HG03135 (cell line): ENCODE data around the gene PRPSAP1.
A peak's percentile ranks its signal among the peaks of the same experiment; 100 is the strongest.
"Not testable (repeated sequence)": the region's sequence is repeated elsewhere in the genome, so short reads cannot be mapped to it uniquely, and the experiment has no call there.

Source experiments
- ATAC-seq: cut with Tn5 transposase; IDR thresholded peaks from one replicate; pipeline ENCODE4 v1.9.1; 2021; ENCODE audit warnings: mild to moderate bottlenecking, moderate library complexity; ENCODE audit not compliant: unreplicated experiment

The PRPSAP1 gene

DNA sequence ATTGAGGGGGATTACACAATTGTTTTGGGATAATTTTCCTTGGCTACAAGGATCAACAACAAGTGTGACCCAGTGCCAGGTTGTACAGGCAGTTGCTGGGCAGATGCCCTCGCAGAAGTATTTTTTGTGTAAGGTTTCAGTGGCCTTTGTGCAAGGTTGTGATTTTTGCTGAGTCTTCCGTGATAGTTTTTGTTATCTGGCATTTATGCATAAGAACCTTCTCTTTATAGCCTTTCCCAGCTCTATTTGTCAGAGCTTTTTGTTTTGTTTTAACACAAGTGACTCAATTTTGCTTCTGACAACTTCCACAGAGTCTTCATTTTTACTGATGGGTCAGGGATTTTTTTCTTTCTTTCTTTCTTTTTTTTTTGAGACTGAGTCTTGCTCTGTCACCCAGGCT, 6.7 kb upstream of the PRPSAP1 start:
- no peak for ATAC-seq

DNA sequence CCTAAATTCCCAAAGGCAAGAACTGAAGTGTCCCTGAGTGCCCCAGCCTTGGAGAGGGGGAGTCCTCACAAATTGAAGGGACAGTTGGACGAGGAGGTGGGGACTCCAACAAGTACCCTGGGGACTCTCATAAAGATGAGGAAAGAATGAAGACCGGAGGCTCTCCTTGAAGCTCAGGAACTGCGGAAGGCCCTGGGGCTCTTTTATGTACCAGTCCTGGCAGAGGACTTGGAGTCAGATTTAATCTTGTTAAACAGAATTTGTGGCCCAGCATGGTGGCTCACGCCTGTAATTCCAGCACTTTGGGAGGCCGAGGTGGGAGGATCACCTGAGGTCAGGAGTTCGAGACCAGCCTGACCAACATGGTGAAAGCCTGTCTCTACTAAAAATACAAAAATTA, 6.1 kb upstream of the PRPSAP1 start:
- ATAC-seq, result not testable (repeated sequence)

DNA sequence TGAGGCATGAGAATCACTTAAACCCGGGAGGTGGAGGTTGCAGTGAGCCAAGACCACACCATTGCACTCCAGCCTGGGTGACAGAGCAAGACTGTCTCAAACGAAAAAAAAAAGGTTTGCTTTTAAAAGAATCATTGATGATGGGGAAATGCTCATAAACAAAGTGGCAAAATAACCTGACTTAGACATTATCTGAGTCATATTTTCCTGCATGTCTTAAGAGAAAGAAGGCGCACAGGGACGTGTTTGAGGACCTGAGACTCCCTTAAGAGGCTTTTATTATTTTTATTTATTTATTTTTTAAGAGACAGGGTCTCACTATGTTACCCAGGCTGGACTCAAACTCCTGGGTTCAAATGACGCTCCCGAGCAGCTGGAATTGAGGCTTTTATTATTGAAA, 5.7 kb upstream of the PRPSAP1 start:
- no peak for ATAC-seq

DNA sequence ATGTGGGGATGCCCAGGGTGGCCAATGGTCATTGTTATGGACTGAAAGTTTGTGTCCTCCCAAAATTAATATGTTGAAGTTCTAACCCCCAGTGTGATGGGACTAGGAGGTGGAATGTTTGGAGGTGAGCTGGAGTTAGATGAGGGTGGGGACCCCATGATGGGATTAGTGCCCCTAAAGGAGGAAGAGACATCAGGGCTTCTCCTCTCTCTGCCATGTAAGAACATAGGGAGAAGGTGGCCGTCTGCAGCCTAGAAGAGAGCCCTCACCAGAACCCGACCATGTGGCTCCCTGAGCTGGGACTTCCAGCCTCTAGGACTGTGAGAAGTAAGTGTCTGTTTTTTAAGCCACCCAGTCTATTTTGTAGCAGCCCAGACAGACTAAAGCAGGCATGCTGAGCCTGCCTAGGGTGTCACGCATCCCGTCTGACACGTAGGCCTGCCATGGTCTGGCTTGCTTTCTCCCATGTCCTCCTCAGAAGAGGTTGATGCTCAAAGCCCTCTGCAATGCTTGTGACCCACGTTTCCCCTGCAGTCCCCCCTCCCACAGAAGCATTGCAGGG, 4.0 kb upstream of the PRPSAP1 start:
- ATAC-seq, result no peak

DNA sequence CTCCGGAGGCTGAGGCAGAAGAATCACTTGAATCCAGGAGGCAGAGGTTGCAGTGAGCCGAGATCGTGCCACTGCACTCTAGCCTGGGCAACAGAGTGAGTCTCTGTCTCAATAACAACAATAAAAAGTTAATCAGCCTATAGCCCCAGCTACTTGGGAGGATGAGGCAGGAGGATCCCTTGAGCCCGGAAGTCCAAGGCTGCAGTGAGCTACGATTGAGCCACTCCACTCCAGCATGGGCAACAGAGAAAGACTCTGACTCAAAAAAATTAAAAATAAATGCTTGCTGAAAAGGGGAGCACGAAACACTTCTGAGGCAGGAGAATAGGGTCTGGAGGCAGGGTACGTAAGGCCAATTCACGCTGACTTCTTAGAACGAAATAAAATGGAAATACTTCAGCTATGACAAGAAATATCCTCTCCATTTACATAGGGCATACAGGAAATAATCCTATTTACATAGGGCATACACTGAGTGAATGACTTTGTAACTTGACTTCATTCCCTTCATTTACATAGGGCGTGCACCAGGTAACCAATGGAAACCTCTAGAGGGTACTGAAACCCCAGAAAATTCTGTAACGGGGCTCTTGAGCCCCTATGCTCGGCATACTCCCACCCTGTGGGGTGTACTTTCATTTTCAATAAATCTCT, 3.2 kb upstream of the PRPSAP1 start:
- ATAC-seq, result no peak

DNA sequence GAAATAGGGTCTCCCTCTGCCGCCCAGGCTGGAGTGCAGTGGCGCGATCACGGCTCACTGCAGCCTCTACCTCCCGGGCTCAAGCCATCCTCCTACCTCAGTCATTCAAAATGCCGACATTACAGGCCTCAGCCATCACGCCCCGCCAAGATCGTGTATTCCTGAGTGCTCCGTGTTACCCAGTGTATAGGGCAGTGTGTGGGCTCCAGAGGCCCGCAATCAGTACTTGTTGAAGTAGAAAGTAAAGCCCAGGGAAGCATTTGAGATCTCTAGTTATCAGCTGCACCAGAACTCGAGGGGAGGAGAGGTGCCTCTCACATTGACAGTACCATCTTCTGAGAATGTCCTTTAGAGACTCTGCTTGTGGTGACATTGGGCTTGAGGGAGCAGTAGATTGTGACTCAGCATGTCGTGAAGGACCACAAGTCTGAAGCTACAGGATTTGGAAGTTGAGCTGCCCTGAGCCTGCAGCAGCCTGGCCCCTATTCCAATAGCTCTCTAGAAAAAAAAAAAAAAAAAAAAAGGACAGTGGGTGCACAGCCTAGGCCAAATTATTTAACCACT, 1.1 kb upstream of the PRPSAP1 start:
- ATAC-seq, result no peak

DNA sequence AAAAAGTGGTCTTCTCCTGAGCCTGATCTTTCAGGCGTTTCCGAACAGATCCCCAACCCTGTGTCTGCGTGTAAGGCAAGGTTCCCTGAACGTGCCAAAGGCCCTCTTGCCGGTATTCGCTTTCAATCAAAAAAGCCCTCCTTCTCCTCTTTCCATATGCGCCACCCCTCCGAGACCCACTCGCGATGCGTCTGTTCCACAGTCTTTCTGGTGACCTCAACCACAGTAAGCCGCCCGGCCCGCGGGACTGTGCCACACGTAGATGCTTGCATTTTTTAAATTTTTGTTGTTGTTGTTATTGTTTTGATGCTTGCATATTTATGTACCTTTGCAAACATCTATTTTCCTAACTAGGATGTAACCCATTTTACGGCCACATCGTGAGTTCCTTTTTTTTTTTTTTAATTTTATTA, 607 bp upstream of the PRPSAP1 start:
- ATAC-seq, result peak; percentile 18

DNA sequence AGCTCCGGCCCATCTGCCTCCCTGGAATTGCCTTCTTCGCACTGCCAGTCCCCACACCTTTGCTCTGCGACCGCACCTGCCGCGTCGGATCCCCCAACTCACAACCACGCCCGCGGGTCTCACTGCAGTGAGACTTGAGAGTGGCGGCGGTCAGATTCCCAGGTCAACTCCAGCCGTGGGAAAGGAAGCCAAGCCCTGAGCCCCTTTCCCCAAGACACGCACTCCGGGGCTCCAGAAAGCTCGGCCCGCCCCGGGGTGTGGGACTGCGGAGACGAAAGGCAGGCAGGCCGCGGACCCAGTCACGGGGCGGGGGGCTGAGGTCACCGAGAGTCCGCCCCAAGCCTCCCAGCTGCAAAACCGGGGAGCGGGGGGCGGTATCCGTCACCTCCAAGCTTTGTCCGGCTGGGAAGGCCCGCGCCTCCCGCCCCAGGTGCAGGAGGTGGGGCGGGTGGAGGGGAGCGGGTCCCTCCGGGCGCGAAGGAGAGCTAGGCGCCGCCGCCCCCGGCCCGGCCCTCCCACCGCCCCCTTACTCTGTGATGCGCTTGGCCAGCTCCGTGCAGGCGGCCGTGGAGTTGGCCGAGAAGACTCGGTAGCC, 615 bp downstream of the PRPSAP1 start:
- peak; percentile 6 for ATAC-seq

DNA sequence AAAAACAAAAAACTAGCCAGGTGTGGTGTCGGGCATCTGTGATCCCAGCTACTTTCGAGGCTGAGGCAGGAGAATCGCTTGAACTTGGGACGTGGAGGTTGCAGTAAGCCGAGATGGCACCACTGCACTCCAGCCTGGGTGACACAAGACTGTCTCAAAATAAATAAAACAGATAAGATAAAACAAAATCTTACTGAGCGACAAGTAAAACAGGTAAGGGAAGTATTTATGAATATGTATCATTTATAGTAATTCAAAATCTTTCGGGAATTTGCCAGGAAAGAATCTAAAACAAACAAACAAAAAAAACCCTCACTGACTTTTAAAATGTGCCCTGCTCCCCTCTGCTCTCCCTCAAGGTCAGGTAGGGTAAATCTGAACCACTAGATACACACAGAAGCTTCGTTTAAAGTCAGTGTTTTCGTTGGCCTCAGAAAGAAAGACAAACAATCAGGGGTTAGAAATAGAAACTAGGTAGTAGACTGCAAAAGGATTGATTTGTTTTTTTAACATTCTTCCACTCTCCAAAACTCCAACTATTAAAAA, 2.1 kb downstream of the PRPSAP1 start:
- ATAC-seq, result no peak

DNA sequence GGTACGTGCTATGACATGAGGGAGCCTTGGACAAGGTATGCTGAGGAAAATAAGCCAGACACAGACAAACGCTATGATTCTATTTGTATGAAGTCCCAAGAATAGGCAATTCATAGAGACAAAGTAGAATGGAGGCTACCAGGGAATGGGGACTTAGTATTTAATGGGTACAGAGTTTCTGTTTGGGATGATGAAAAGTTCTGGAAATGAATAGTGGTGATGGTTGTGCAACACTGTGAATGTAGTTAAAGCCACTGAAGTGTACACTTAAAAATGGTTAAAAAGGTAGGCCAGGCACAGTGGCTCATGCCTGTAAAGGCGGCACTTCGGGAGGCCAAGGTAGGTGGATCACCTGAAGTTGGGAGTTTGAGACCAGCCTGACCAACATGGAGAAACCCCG, 3.3 kb downstream of the PRPSAP1 start:
- ATAC-seq, result no peak

DNA sequence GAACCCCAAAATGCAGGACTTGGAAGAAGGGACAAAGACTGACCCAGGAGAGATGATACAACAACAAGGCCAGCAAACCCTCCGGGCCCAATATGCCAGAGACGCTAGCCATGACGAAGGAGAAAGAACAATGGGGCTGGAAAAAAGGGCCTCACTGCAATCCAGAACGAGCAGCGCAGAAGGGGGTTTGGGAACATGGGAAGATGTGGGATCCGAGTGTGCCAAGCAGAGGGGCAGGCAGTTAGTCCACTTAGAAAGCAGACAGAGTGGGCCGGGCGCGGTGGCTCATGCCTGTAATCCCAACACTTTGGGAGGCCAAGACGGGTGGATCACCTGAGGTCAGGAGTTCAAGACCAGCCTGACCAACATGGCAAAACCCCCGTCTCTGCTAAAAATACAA, 6.8 kb downstream of the PRPSAP1 start:
- not testable (repeated sequence) for ATAC-seq

DNA sequence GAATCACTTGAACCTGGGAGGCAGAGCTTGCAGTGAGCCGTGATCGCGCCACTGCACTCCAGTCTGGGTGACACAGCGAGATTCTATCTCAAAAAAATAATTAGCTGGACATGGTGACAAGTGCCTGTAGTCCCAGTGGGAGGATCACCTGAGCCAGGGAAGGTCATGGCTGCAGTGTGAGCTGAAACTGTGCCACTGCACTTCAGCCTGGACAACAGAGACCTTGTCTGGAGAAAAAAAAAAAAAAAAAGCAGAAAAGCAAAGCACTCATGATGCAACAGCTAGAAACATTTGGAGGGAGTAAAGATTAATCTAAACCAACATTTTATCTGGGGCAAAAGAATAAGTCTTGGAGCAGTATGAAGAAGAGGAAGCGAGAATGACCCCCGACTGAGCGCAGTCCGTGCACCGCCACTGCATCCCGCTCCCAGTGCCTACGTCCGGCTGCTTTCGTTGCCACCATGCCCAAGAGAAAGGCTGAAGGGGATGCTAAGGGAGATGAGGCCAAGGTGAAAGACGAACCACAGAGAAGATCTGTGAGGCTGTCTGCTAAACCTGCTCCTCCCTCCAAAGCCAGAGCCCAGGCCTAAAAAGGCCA, 8.2 kb downstream of the PRPSAP1 start:
- ATAC-seq, result no peak

DNA sequence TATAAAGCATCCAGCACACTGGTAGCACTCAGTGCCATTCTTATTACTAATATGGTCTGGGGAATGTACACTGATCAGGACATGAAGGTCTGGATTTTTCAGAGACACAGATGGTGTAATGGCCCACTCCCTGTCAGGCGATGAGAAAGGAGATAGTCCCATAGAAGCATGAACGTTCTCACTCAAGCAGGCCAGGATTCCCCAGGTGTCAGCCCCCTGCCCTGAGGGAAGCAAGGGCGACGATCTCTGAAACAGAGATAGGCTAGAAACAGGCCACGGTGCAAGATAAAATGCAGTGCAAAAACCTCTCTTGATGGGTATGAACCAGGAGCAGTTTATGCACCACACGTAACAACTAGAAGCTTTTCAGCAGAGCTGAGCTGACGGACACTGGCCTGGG, 10.6 kb downstream of the PRPSAP1 start:
- no peak for ATAC-seq

DNA sequence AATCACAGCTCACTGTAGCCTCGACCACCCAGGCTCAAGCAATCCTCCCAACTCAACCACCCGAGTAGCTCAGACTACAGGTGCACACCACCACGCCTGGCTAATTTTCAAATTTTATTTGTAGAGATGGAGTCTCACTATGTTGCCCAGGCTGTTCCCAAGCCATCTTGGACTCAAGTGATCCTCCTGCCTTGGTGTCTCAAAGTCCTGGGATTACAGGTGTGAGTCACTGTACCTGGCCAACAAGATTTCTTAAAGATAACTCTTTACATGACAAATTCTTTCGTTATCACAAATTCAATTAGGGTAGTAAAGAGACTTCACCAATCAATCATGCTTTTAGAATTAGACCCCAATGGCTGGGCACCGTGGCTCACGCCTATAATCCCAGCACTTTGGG, 12.4 kb downstream of the PRPSAP1 start:
- no peak for ATAC-seq

DNA sequence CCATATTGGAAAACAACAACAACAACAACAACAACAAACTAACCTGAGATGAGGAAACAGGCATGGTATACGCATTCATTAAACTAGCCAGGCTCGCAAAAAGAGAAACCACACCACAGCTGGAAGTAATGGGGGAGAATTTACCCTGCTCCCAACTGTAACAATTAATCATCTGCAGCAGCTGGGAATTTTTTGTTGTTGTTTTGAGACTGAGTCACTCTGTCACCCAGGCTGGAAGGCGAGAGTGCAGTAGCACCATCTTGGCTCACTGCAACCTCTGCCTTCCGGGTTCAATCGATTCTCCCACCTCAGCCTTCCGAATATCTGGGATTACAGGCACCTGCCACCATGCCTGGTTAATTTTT, 16.3 kb downstream of the PRPSAP1 start:
- ATAC-seq, result no peak

DNA sequence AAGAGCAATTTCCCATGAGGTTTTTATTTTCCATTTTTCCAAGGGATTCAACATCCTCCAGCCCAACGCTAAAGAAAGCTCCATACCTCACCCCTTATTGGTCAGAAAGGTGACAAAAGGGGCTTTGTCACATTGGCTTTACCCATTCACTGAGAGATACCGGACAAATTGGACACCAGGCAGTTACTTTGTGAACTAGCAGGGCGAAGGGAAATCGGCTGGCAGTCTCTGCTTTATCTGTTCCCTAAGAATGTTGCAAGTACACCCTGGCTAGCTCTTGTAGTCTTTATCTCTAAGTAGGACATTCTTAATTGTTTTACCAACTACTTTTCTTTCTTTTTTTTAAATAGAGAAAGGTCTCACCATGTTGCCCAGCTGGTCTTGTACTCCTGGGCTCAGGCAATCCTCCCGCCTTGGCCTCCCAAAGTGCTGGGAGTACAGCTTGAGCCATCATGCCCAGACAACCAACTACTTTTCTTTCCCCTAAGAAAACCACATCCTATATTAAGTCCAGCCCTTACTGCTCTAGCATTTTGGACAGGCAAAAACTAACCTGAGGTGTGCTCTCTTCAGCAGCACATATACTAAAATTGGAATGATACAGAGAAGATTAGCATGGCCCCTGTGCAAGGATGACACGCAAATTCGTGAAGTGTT, 16.8 kb downstream of the PRPSAP1 start:
- no peak for ATAC-seq

DNA sequence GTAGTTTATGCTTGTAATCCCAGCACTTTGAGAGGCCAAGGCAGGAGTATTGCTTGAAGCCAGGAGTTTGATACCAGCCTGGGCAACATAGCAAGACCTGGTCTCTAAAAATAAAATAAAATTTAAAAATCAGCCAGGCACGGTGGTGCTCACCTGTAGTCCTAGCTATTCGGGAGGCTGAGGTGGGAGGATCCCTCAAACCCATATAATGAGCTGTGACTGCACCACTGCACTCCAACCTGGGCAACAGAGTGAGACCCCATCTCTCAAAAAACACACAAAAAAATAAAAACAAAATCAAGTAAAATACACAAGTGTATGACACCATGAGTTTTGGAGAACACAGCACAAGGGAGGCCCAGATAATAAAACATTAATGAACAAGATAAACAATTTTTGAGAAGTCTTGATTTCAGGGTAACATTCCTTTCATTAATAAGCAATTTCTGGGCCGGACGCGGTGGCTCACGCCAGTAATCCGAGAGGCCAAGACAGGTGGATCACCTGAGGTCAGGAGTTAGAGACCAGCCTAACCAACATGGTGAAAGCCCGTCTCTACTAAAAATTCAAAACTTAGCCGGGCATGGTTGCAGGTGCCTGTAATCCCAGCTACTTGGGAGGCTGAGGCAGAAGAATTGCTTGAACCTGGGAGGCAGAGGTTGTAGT, 17.9 kb downstream of the PRPSAP1 start:
- ATAC-seq, result no peak

DNA sequence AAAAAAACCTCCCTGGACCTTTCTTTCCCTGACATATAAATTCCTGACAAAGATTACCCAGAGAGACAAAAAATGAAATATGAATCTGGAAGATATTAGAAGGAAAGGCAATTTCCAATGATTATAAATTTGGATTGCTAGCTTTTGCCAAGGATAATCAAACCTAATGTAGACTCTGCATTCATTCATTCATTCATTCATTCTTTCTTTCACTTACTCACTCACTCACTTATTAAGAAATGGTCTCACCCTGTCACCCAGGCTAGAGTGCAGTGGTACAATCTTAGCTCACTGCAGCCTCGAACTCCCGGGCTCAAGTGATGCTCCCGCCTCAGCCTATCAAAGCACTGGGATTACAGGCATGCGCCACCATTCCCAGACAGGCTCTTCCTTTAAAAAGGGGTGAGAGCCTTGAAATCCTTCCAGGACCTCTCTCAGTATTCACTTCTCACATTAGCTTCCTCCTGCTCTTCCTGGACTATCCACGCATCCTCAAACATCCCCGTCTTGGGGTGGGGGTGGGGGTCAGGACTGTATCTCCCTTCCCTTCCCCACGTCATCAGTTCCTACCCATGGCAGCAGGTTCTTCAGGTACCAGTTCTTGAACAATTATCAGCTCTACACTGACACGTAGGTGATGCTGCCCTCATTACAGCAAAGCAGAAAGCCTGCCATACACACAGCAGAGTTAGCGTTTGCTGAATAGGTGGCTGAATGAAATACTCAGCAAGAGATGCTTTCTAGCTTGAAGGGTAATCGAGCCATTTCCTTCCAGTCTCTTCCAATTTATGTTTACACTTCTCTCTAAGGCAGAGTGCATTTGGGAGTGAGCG, 19.8 kb downstream of the PRPSAP1 start:
- ATAC-seq, result no peak

DNA sequence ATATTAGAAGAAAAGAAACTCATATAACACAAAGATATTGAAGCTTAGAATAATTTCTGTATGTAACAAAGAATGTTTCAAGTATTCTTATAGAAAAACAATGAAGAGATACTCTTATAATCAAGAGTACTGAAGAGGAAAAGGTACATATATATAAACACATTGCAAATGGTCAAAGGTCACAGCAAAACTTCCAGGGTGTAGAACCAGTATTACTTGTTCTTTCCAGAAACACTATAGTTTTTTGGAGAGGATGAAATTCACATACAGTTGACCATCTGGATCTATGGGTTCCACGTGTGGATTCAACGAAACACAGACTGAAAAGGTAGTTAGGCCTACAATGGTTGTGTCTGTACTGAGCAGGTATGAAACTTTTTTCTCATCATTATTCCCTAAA, 22.6 kb downstream of the PRPSAP1 start:
- no peak for ATAC-seq

DNA sequence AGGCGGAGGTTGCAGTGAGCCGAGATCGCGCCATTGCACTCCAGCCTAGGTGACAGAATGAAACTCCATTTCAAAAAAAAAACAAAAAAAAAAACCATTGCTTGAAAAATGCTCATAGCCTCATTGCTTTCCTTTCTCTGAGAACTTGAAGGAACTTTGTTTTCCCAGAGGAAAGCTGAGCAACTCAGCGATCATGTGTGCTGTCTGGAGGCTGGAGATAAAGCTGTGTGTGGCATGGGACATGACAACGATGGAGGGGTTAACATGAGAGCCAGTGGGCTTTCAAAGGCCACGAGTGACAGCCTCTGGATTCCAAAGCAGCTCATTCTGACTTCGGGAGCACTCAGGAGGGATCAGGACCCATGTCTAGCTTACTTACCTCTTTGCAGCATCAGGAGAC, 24.1 kb downstream of the PRPSAP1 start:
- no peak for ATAC-seq
